Upper lobe of left lung (tissue), 4 donors: ENCODE measurements around the gene CCDC3.

Experiments
- CTCF ChIP-seq, 6 experiments: fragments of 450-650 bp in 4 of 6; fragments of 200-600 bp in 2 of 6; sonication (generic) in 2 of 6; IDR thresholded peaks; one replicate each; pipeline ENCODE4 v1.5.1; 2016 to 2019; ENCODE audit warnings: antibody characterized with exemption in 6 of 6
- EP300 ChIP-seq, 4 donors: sonication (generic); formaldehyde crosslinking; IDR thresholded peaks; one replicate each; pipeline ENCODE4 v1.5.1; 2017; ENCODE audit warnings: antibody characterized with exemption in 4 of 4, control low read depth in 2 of 4
- POLR2A ChIP-seq, 4 donors: fragments of 450-650 bp; IDR thresholded peaks; one replicate each; pipeline ENCODE4 v1.5.1; 2016 to 2017; ENCODE audit warnings: antibody characterized with exemption in 4 of 4, mild to moderate bottlenecking in 2 of 4
- POLR2AphosphoS5 ChIP-seq, 2 donors: sonication (generic); formaldehyde crosslinking; IDR thresholded peaks; one replicate each; pipeline ENCODE4 v1.5.1; 2017; ENCODE audit warnings: antibody characterized with exemption in 2 of 2

- TF ChIP-seq POLR2A (IDR thresholded peaks at IDR 0.05), result no peak
- TF ChIP-seq CTCF (IDR thresholded peaks at IDR 0.05), result no peak
- TF ChIP-seq POLR2AphosphoS5 (IDR thresholded peaks at IDR 0.05), result no peak
- no peak for TF ChIP-seq EP300 (IDR thresholded peaks at IDR 0.05)
Measured at GRCh38 chr10:12916587-12916986, 84.9 kb downstream of the CCDC3 start.
